ENCODE data around the gene PNLIPRP1.

PNLIPRP1 gene

GRCh38 chr10:116632596-116633215, 41.9 kb downstream of the PNLIPRP1 start:
- no peaks in the 10 kb centered on the region for H3K79me2 ChIP-seq (ENCODE audit: insufficient read depth, low read length)
- DNase-seq = no peak
- ATAC-seq (ENCODE audit: insufficient read depth, low read depth) = no peak
- H2AFZ ChIP-seq (ENCODE audit: low read depth, low read length) = no peak overlapping the region
- no peak overlapping the region for H3K4me3 ChIP-seq (ENCODE audit: low read depth in 1 of 2, low read length in 2 of 2)
- no peaks in the 10 kb centered on the region for H4K20me1 ChIP-seq (ENCODE audit: insufficient read depth, low read length)
- no peaks in the 10 kb centered on the region for H3K36me3 ChIP-seq (ENCODE audit: insufficient read depth, low read length)
- H3K9me3 ChIP-seq (ENCODE audit: insufficient read depth, low read length, severe bottlenecking) = no peaks in the 10 kb centered on the region
- no peak overlapping the region for H3K9ac ChIP-seq (ENCODE audit: low read depth, low read length)
- no peaks in the 10 kb centered on the region for H3K27me3 ChIP-seq (ENCODE audit: insufficient read depth, low read length, poor library complexity)
- no peak overlapping the region for H3K4me2 ChIP-seq (ENCODE audit: insufficient read depth, low read length)
- no peak overlapping the region for H3K27ac ChIP-seq (ENCODE audit: low read length)
- TF ChIP-seq EZH2 (IDR thresholded peaks at IDR 0.05; ENCODE audit: borderline replicate concordance, low read depth, low read length, severe bottlenecking) = no peak
- TF ChIP-seq CTCF (IDR thresholded peaks at IDR 0.05; ENCODE audit: borderline replicate concordance, extremely low read depth, low read length, poor library complexity, severe bottlenecking) = no peak
- H3K4me1 ChIP-seq (ENCODE audit: insufficient read depth, low read length) = no peaks in the 10 kb centered on the region

- TF ChIP-seq CTCF (IDR thresholded peaks at IDR 0.05; ENCODE audit: borderline replicate concordance, extremely low read depth, low read length, poor library complexity, severe bottlenecking) = no peak
- TF ChIP-seq EZH2 (IDR thresholded peaks at IDR 0.05; ENCODE audit: borderline replicate concordance, low read depth, low read length, severe bottlenecking) = no peak
- H2AFZ ChIP-seq (ENCODE audit: low read depth, low read length) = no peak overlapping the region
- H3K4me2 ChIP-seq (ENCODE audit: insufficient read depth, low read length) = no peak overlapping the region
- no peaks in the 10 kb centered on the region for H4K20me1 ChIP-seq (ENCODE audit: insufficient read depth, low read length)
- H3K4me1 ChIP-seq (ENCODE audit: insufficient read depth, low read length) = no peaks in the 10 kb centered on the region
- no peaks in the 10 kb centered on the region for H3K79me2 ChIP-seq (ENCODE audit: insufficient read depth, low read length)
- H3K27me3 ChIP-seq (ENCODE audit: insufficient read depth, low read length, poor library complexity) = no peaks in the 10 kb centered on the region
- no peak overlapping the region for H3K4me3 ChIP-seq (ENCODE audit: low read depth in 1 of 2, low read length in 2 of 2)
- H3K9ac ChIP-seq (ENCODE audit: low read depth, low read length) = no peak overlapping the region
- no peaks in the 10 kb centered on the region for H3K36me3 ChIP-seq (ENCODE audit: insufficient read depth, low read length)
- ATAC-seq (ENCODE audit: insufficient read depth, low read depth) = no peak
- no peak for DNase-seq
- H3K27ac ChIP-seq (ENCODE audit: low read length) = no peak overlapping the region
- H3K9me3 ChIP-seq (ENCODE audit: insufficient read depth, low read length, severe bottlenecking) = no peaks in the 10 kb centered on the region
These were observed 42.4 kb downstream of the PNLIPRP1 start for GRCh38 chr10:116633216-116633600.

GRCh38 chr10:116634126-116634975, 43.6 kb downstream of the PNLIPRP1 start:
- Histone ChIP-seq H4K20me1 (ENCODE audit: insufficient read depth, low read length) (no peaks in the 10 kb centered on the region), H3K4me2 (ENCODE audit: insufficient read depth, low read length) (no peak overlapping the region), H3K4me1 (ENCODE audit: insufficient read depth, low read length) (no peaks in the 10 kb centered on the region), H2AFZ (ENCODE audit: low read depth, low read length) (no peak overlapping the region), H3K9ac (ENCODE audit: low read depth, low read length) (no peak overlapping the region), H3K27me3 (ENCODE audit: insufficient read depth, low read length, poor library complexity) (no peaks in the 10 kb centered on the region), H3K36me3 (ENCODE audit: insufficient read depth, low read length) (no peaks in the 10 kb centered on the region), H3K79me2 (ENCODE audit: insufficient read depth, low read length) (no peaks in the 10 kb centered on the region), H3K4me3 (ENCODE audit: low read depth in 1 of 2, low read length in 2 of 2) (no peak overlapping the region), H3K9me3 (ENCODE audit: insufficient read depth, low read length, severe bottlenecking) (no peaks in the 10 kb centered on the region), H3K27ac (ENCODE audit: low read length) (no peak overlapping the region)
- DNase-seq (no peak), ATAC-seq (ENCODE audit: insufficient read depth, low read depth) (no peak)
- TF ChIP-seq EZH2 (IDR thresholded peaks at IDR 0.05; ENCODE audit: borderline replicate concordance, low read depth, low read length, severe bottlenecking) = no peak
- TF ChIP-seq CTCF (IDR thresholded peaks at IDR 0.05; ENCODE audit: borderline replicate concordance, extremely low read depth, low read length, poor library complexity, severe bottlenecking) = no peak
